Testis (tissue), 3 donors: ENCODE results near the gene STRN4. TPM values are rescaled to one million over a fixed set of nuclear protein-coding genes. Genes with fewer than 3 reads are reported as not detected.
A peak's percentile ranks its signal among the peaks of the same experiment; 100 is the strongest.
"Not testable (repeated sequence)": the region's sequence is repeated elsewhere in the genome, so short reads cannot be mapped to it uniquely, and the experiment has no call there.

ENCODE experiments used
- DNase-seq: peaks from one replicate; pipeline ENCODE4 v3.0.0-alpha.2; 2019
- H3K27ac ChIP-seq, 2 donors: fragments of 200-600 bp; sonication (generic); one replicate each; pipeline ENCODE4 v1.5.1; 2019
- H3K27me3 ChIP-seq: fragments of 200-600 bp; sonication (generic); one replicate; pipeline ENCODE4 v1.5.1; 2019
- H3K36me3 ChIP-seq: fragments of 200-600 bp; sonication (generic); one replicate; pipeline ENCODE4 v1.5.1; 2017; ENCODE audit warnings: low read depth; ENCODE audit errors: missing control alignments
- H3K4me1 ChIP-seq: fragments of 200-600 bp; sonication (generic); one replicate; pipeline ENCODE4 v1.5.1; 2019
- H3K4me3 ChIP-seq, 2 donors: fragments of 200-600 bp; sonication (generic); one replicate each; pipeline ENCODE4 v1.5.1; 2017 to 2019
- H3K9me3 ChIP-seq: fragments of 200-600 bp; sonication (generic); one replicate; pipeline ENCODE4 v1.5.1; 2017
- CTCF ChIP-seq, 3 experiments: fragments of 450-650 bp in 2 of 3; fragments of 200-600 bp in 1 of 3; sonication (generic) in 1 of 3; IDR thresholded peaks; one replicate each; pipeline ENCODE4 v1.5.1; 2016 to 2019; ENCODE audit warnings: antibody characterized with exemption in 3 of 3, mild to moderate bottlenecking in 2 of 3, moderate library complexity in 1 of 3
- POLR2A ChIP-seq: fragments of 450-650 bp; IDR thresholded peaks from one replicate; pipeline ENCODE4 v1.6.1; 2017; ENCODE audit warnings: antibody characterized with exemption, mild to moderate bottlenecking, moderate library complexity
- WGBS, 2 donors: methylation state at CpG; one replicate each; pipeline ENCODE4 v1.1.5; 2018; 5-methylcytosine and 5-hydroxymethylcytosine counted together
- intact Hi-C: fragments of 100-400 bp; cut with DNase I; formaldehyde crosslinking; loops from one replicate; pipeline ENCODE4 v1.15.1; 2023; ENCODE audit warnings: low total_unique reads
- polyA plus RNA-seq: library from polyadenylated mRNA; stranded (reverse); fragments of 350-450 nt; fragmentation: Illumina TruSeq; extraction: RNeasy Lipid Tissue Mini Kit (QIAGEN cat#74804); gene quantifications from one replicate; pipeline ENCODE4 v1.2.3, GENCODE V29; 2014; ENCODE audit warnings: low read depth, low replicate concordance; ENCODE audit not compliant: insufficient read depth
- total RNA-seq, 2 donors: library from RNA; depleted of rRNA; stranded (reverse); fragments of >200 nt; gene quantifications; one replicate each; pipeline ENCODE4 v1.2.3, GENCODE V29; 2016

The STRN4 gene
- total and polyA plus RNA-seq, 3 donors from 2014 or later: 213 to 308 (median 229) TPM

- peak overlapping the region; percentile 78 to 89 for H3K27ac ChIP-seq
- no peaks in the 10 kb centered on the region for H3K36me3 ChIP-seq
- no peaks in the 10 kb centered on the region for H3K27me3 ChIP-seq
- H3K4me3 ChIP-seq: peak overlapping the region; percentile 60 to 69
- TF ChIP-seq POLR2A: no peak
- TF ChIP-seq CTCF (IDR thresholded peaks at IDR 0.05): no peak
- no peak for DNase-seq
- no peaks in the 10 kb centered on the region for H3K9me3 ChIP-seq
- intact Hi-C loops: no loop called here
- WGBS, 2 donors: 3 to 7% methylated on average over 11 to 12 of the region's 12 CpGs
- H3K4me1 ChIP-seq: peaks cover 20% of the 10 kb centered on the region
Observed at GRCh38 chr19:46714444-46715106, 31.7 kb downstream of the STRN4 start.

GRCh38 chr19:46713781-46714443, 32.3 kb downstream of the STRN4 start:
- intact Hi-C loops: no loop called here

GRCh38 chr19:46712768-46713338, 33.4 kb downstream of the STRN4 start:
- not testable (repeated sequence) for H3K27ac ChIP-seq

More at GRCh38 chr19:46713781-46714443, 32.3 kb downstream of the STRN4 start:
- H3K4me3 ChIP-seq: peak overlapping the region; percentile 60 to 69
- H3K4me1 ChIP-seq: peaks cover 20% of the 10 kb centered on the region
- H3K27me3 ChIP-seq: no peaks in the 10 kb centered on the region
- TF ChIP-seq CTCF (IDR thresholded peaks at IDR 0.05) (no peak), POLR2A (no peak)
- no peaks in the 10 kb centered on the region for H3K9me3 ChIP-seq
- peak; percentile 92 for DNase-seq
- H3K36me3 ChIP-seq: no peaks in the 10 kb centered on the region
- H3K27ac ChIP-seq: peak overlapping the region; percentile 78 to 89
- 1% methylated on average over 15 to 34 of the region's 39 CpGs for WGBS, 2 donors

GRCh38 chr19:46710687-46711086, 35.6 kb downstream of the STRN4 start:
- peak; percentile 51 for DNase-seq
- Histone ChIP-seq H3K27me3 (no peaks in the 10 kb centered on the region), H3K4me3 (peak overlapping the region in 1 of 2 donors; percentile 4), H3K36me3 (no peaks in the 10 kb centered on the region), H3K4me1 (peaks cover 15% of the 10 kb centered on the region), H3K27ac (no peak overlapping the region), H3K9me3 (no peaks in the 10 kb centered on the region)
- WGBS, 2 donors: 61 to 75% methylated on average over 25 of the region's 25 CpGs
- intact Hi-C loops: no loop called here
- no peak for TF ChIP-seq CTCF (IDR thresholded peaks at IDR 0.05)
- no peak for TF ChIP-seq POLR2A

More at GRCh38 chr19:46712768-46713338, 33.4 kb downstream of the STRN4 start:
- H3K9me3 ChIP-seq, H3K4me3 ChIP-seq, DNase-seq, intact Hi-C loops, H3K36me3 ChIP-seq, H3K27me3 ChIP-seq: not testable (repeated sequence)
- H3K4me1 ChIP-seq: peaks cover 20% of the 10 kb centered on the region
- 70 to 82% methylated on average over 6 of the region's 6 CpGs for WGBS, 2 donors

GRCh38 chr19:46704379-46705076, 41.7 kb downstream of the STRN4 start:
- Histone ChIP-seq H3K9me3 (no peaks in the 10 kb centered on the region), H3K36me3 (no peaks in the 10 kb centered on the region), H3K4me3 (no peak overlapping the region), H3K27me3 (no peaks in the 10 kb centered on the region), H3K27ac (no peak overlapping the region), H3K4me1 (no peaks in the 10 kb centered on the region)
- intact Hi-C loops: no loop called here
- DNase-seq: peak; percentile 85
- peak; percentile 78 to 97 (median 90) for TF ChIP-seq CTCF (IDR thresholded peaks at IDR 0.05)
- no peak for TF ChIP-seq POLR2A
- 34 to 38% methylated on average over 19 to 21 of the region's 21 CpGs for WGBS, 2 donors
